ENCODE results near the gene CMC2. TPM values are rescaled to one million over a fixed set of nuclear protein-coding genes. Genes with fewer than 3 reads are reported as not detected.

Gene CMC2
- total RNA-seq, 4 donors from 2014 or later = 29.7 to 78.1 (median 41.9) TPM

DNA sequence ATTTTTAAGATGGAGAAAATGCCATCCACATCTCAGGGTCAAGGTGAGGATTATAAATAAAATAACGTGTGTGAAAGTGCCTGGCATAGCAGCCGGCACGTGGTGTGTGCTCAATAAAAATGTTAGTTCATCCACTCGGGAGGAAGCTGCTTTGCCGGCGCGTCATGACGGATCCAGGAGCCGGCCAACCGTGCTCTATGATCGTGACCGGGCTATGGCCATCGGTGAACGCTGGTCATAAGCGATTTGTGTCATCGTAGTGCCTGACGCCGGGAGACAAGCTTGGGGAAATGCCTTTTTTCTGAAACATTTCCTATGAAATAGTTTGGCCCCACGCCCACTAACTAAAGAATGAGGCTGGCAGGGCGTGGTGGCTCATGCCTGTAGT is 74.0 kb downstream of the CMC2 start:
- H3K27ac ChIP-seq (replicated peaks in 1 of 4) = peak overlapping the region; percentile 83 to 90 (median 87)
- no peaks in the 10 kb centered on the region for H3K9me3 ChIP-seq
- peak overlapping the region; percentile 56 to 60 (median 58) for H3K4me3 ChIP-seq
- DNase-seq (ENCODE audit: extremely low spot score) = no peak
- peak; percentile 47 to 54 for TF ChIP-seq POLR2AphosphoS5 (IDR thresholded peaks at IDR 0.05)
- TF ChIP-seq EP300 (IDR thresholded peaks at IDR 0.05) = no peak
- TF ChIP-seq POLR2A (IDR thresholded peaks at IDR 0.05; ENCODE audit: low read depth) = no peak
- no peak for TF ChIP-seq CTCF (IDR thresholded peaks at IDR 0.05)
- intact Hi-C loops (cut with DNase I) = no loop called here
- H3K27me3 ChIP-seq = no peaks in the 10 kb centered on the region
- 38% methylated on average over 20 of the region's 20 CpGs for WGBS
- no peaks in the 10 kb centered on the region for H3K36me3 ChIP-seq
- peaks cover 13 to 27% (median 25%) of the 10 kb centered on the region in 4 donors for H3K4me1 ChIP-seq

GRCh38 chr16:80931801-80932707 is 74.6 kb downstream of the CMC2 start:
- no peaks in the 10 kb centered on the region for H3K27me3 ChIP-seq
- H3K27ac ChIP-seq (replicated peaks in 1 of 4) = peak overlapping the region; percentile 83 to 90 (median 87)
- no peaks in the 10 kb centered on the region for H3K36me3 ChIP-seq
- H3K4me3 ChIP-seq = peak overlapping the region; percentile 56 to 60 (median 58)
- TF ChIP-seq CTCF (IDR thresholded peaks at IDR 0.05) = peak in 1 of 3 experiments; percentile 5
- TF ChIP-seq POLR2AphosphoS5 (IDR thresholded peaks at IDR 0.05) = no peak
- no peaks in the 10 kb centered on the region for H3K9me3 ChIP-seq
- peaks cover 9 to 21% (median 19%) of the 10 kb centered on the region in 4 donors for H3K4me1 ChIP-seq
- intact Hi-C loops (cut with DNase I) = no loop called here
- under 1% methylated on average over 22 of the region's 67 CpGs for WGBS
- peak; percentile 92 for DNase-seq (ENCODE audit: extremely low spot score)

DNA sequence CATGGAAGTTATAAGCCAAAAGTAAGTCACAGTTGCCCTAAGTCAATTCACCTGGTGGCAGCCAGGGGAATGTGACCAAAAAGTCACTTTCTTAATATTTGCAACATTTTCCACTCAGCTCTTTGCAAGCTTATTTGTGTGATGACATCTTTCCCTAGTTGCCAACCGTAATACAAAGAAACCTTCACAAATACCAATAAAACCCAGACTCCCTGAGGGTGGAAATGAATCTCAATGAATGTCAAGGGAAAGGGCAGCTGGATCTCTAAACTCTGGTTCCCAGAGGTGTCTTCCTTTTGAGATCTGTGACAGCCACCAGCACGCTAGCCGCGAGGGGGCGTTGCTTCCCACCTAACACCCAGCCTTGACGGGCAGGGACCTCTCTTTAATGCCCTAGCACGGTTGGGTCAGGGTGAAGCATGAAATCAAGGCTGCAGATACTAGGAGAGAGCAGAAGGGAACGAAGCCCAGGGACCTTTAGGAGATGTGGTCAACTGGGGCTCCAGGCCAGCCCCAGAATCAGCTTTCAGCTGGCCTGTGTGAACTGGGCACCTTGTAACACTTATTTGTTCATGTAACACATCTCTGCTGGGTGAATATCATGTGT is 82.2 kb downstream of the CMC2 start:
- intact Hi-C loops (cut with DNase I) = no loop called here
- H3K36me3 ChIP-seq = no peaks in the 10 kb centered on the region
- no peaks in the 10 kb centered on the region for H3K27me3 ChIP-seq
- 19% methylated on average over 8 of the region's 8 CpGs for WGBS
- TF ChIP-seq CTCF (IDR thresholded peaks at IDR 0.05) (peak; percentile 23 to 34 (median 33)), POLR2A (IDR thresholded peaks at IDR 0.05; ENCODE audit: low read depth) (no peak)
- no peaks in the 10 kb centered on the region for H3K9me3 ChIP-seq
- H3K4me3 ChIP-seq = no peak overlapping the region
- no peak for DNase-seq (ENCODE audit: extremely low spot score)
- H3K27ac ChIP-seq (replicated peaks in 1 of 4) = no peak overlapping the region
- H3K4me1 ChIP-seq = no peaks in the 10 kb centered on the region

GRCh38 chr16:80923356-80923755 is 83.3 kb downstream of the CMC2 start:
- 88% methylated on average over 4 of the region's 4 CpGs for WGBS

More at GRCh38 chr16:80923356-80923755, 83.3 kb downstream of the CMC2 start:
- H3K27ac ChIP-seq (replicated peaks in 1 of 4) = no peak overlapping the region
- H3K4me1 ChIP-seq = no peaks in the 10 kb centered on the region
- no peak for DNase-seq (ENCODE audit: extremely low spot score)
- H3K4me3 ChIP-seq = no peak overlapping the region
- H3K36me3 ChIP-seq = no peaks in the 10 kb centered on the region
- no peak for TF ChIP-seq POLR2AphosphoS5 (IDR thresholded peaks at IDR 0.05)
- no peak for TF ChIP-seq EP300 (IDR thresholded peaks at IDR 0.05)
- no peak for TF ChIP-seq POLR2A (IDR thresholded peaks at IDR 0.05; ENCODE audit: low read depth)
- no peak for TF ChIP-seq CTCF (IDR thresholded peaks at IDR 0.05)
- no peaks in the 10 kb centered on the region for H3K9me3 ChIP-seq
- no peaks in the 10 kb centered on the region for H3K27me3 ChIP-seq
- intact Hi-C loops (cut with DNase I) = no loop called here

Other genes starting within 250 kb of the CMC2 start
- 1 to 10 TPM in 3 of 4 donors, under 1 TPM in 1; 0.83 to 6.5 (median 3.6) TPM for gene CDYL2, start 202.3 kb downstream of the CMC2 start, total RNA-seq
- 1 to 10 TPM; 5.8 to 9.6 (median 6.6) TPM for gene CENPN, start 329 bp upstream of the CMC2 start, total RNA-seq
- 10 to 100 TPM; 26.6 to 34.0 (median 30.4) TPM for gene ATMIN, start 29.0 kb upstream of the CMC2 start, total RNA-seq
- gene C16orf46, start 70.4 kb upstream of the CMC2 start, total RNA-seq = 1 to 10 TPM in 2 of 4 donors, not detected in 2; 1.6 to 2.7 TPM
- 10 to 100 TPM; 12.6 to 20.8 (median 16.6) TPM for gene GCSH, start 89.5 kb upstream of the CMC2 start, total RNA-seq
- gene BCO1, start 231.8 kb upstream of the CMC2 start, total RNA-seq = under 1 TPM in 3 of 4 donors, not detected in 1; 0.11 to 0.42 (median 0.17) TPM

Measured in esophagus muscularis mucosa (tissue), 4 donors.